Peyer's patch (tissue), 4 donors: Measurements from ENCODE around the gene CNKSR3.

Experiments
- POLR2A ChIP-seq, 2 donors: fragments of 450-650 bp; IDR thresholded peaks; one replicate each; pipeline ENCODE4 v1.5.1; 2017; ENCODE audit warnings: antibody characterized with exemption in 2 of 2, mild to moderate bottlenecking in 2 of 2, moderate library complexity in 2 of 2
- TF ChIP-seq, protein P1 (sequence below), 6 experiments: fragments of 450-650 bp in 4 of 6; fragments of 200-600 bp in 2 of 6; sonication (generic) in 1 of 6; IDR thresholded peaks; one replicate each; pipeline ENCODE4 v1.5.1; 2017 to 2019; ENCODE audit warnings: antibody characterized with exemption in 6 of 6, mild to moderate bottlenecking in 3 of 6, moderate library complexity in 1 of 6

DNA sequence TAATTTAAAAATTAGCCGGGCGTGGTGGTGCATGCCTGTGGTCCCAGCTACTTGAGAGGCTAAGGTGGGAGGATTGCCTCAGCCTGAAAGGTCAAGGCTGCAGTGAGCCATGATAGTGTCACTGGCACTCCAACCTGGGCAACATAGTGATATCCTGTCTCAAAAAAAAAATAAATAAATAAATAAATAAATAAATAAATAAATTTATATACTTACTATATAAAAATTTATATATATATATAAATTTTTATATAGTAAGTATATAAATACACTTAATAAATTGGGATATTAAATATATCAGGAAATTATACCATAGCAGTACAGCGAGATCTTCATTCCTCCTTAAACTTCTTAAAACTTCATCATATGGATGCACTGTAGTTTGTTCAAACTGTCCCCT, 130.9 kb downstream of the CNKSR3 start:
- TF ChIP-seq, protein P1, sequence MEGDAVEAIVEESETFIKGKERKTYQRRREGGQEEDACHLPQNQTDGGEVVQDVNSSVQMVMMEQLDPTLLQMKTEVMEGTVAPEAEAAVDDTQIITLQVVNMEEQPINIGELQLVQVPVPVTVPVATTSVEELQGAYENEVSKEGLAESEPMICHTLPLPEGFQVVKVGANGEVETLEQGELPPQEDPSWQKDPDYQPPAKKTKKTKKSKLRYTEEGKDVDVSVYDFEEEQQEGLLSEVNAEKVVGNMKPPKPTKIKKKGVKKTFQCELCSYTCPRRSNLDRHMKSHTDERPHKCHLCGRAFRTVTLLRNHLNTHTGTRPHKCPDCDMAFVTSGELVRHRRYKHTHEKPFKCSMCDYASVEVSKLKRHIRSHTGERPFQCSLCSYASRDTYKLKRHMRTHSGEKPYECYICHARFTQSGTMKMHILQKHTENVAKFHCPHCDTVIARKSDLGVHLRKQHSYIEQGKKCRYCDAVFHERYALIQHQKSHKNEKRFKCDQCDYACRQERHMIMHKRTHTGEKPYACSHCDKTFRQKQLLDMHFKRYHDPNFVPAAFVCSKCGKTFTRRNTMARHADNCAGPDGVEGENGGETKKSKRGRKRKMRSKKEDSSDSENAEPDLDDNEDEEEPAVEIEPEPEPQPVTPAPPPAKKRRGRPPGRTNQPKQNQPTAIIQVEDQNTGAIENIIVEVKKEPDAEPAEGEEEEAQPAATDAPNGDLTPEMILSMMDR (IDR thresholded peaks at IDR 0.05): no peak
- no peak for TF ChIP-seq POLR2A (IDR thresholded peaks at IDR 0.05)
